Ascending aorta (tissue), 2 donors: ENCODE data around the gene CERS2. TPM values are rescaled to one million over a fixed set of nuclear protein-coding genes. Genes with fewer than 3 reads are reported as not detected.

Experiments
- DNase-seq, 2 donors: peaks; one replicate each; pipeline ENCODE4 v3.0.0-alpha.2; 2019; ENCODE audit warnings: low spot score in 2 of 2
- H3K27ac ChIP-seq, 2 donors: fragments of 200-600 bp; sonication (generic); one replicate each; pipeline ENCODE4 v1.5.1; 2016 to 2017; ENCODE audit warnings: mild to moderate bottlenecking in 1 of 2
- H3K27me3 ChIP-seq: fragments of 200-600 bp; sonication (generic); one replicate; pipeline ENCODE4 v1.5.1; 2017
- H3K36me3 ChIP-seq, 2 donors: fragments of 200-600 bp; sonication (generic); one replicate each; pipeline ENCODE4 v1.5.1; 2016
- H3K4me1 ChIP-seq, 2 donors: fragments of 200-600 bp; sonication (generic); one replicate each; pipeline ENCODE4 v1.5.1; 2016 to 2017; ENCODE audit warnings: mild to moderate bottlenecking in 1 of 2
- H3K4me3 ChIP-seq, 2 donors: fragments of 200-600 bp; sonication (generic); one replicate each; pipeline ENCODE4 v1.5.1; 2016 to 2017; ENCODE audit warnings: mild to moderate bottlenecking in 1 of 2
- H3K9me3 ChIP-seq, 2 donors: fragments of 200-600 bp; sonication (generic); one replicate each; pipeline ENCODE4 v1.5.1; 2016
- intact Hi-C: fragments of 100-400 bp; cut with DNase I; formaldehyde crosslinking; loops from one replicate; pipeline ENCODE4 v1.15.1; 2023
- total RNA-seq: library from RNA; depleted of rRNA; stranded (reverse); fragments of >200 nt; gene quantifications from one replicate; pipeline ENCODE4 v1.1.0, GENCODE V29; 2016
- TF ChIP-seq, protein P1 (sequence below), 3 experiments: fragments of 200-600 bp in 2 of 3; fragments of 450-650 bp in 1 of 3; sonication (generic) in 2 of 3; IDR thresholded peaks; one replicate each; pipeline ENCODE4 v1.5.1; 2016 to 2019; ENCODE audit warnings: antibody characterized with exemption in 3 of 3, mild to moderate bottlenecking in 1 of 3, moderate library complexity in 1 of 3

Gene CERS2
- total RNA-seq, 1 donor from 2014 or later: 114 TPM

DNA sequence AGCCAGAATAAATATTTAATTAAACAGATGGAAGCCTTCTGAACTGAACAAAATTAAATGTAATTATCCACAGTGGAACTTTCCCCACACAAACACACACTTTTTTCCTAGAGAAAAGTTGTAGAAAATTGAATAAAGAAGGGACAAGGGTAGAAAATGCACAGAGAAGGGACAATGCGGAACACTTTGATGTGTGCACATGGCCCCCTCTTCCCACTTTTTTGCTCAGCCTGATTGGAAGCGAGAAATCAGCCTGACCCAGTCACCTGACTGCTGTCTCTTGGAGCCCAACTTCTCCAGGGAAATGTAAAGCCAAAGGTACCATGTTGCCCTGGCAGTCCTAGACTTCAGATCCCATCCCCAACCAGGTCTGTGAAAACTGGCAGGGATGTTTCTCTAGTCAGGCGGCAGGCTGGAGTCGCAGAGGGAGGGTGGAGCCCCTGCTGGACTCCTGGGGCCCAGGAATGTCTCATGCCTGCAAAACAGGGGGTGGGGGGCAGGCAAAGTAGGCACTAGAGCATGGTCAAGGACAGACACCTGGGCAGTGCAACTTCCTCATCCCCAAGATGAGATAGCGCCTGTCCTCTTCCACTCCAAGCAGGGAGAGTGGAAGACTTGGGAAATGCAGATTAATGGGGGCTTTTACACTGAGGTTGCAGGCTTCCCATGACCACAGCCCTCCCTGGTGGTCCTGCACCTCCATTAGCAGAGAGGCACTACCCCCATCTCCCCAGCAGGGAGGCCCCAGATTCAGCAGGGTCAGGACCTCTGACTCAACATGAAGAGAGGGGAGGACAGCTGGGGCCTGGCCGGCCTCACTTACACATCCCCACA lies 2.8 kb downstream of the CERS2 start:
- TF ChIP-seq, protein P1, sequence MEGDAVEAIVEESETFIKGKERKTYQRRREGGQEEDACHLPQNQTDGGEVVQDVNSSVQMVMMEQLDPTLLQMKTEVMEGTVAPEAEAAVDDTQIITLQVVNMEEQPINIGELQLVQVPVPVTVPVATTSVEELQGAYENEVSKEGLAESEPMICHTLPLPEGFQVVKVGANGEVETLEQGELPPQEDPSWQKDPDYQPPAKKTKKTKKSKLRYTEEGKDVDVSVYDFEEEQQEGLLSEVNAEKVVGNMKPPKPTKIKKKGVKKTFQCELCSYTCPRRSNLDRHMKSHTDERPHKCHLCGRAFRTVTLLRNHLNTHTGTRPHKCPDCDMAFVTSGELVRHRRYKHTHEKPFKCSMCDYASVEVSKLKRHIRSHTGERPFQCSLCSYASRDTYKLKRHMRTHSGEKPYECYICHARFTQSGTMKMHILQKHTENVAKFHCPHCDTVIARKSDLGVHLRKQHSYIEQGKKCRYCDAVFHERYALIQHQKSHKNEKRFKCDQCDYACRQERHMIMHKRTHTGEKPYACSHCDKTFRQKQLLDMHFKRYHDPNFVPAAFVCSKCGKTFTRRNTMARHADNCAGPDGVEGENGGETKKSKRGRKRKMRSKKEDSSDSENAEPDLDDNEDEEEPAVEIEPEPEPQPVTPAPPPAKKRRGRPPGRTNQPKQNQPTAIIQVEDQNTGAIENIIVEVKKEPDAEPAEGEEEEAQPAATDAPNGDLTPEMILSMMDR (IDR thresholded peaks at IDR 0.05): no peak
- no peaks in the 10 kb centered on the region for H3K9me3 ChIP-seq
- intact Hi-C loops: loop anchor here (5.0 to 10.0 kb wide), 3 partner anchors 44 to 417 kb away; partner anchors contain the start of genes GOLPH3L and SETDB1
- DNase-seq: no peak
- peak overlapping the region; percentile 79 to 99 for H3K4me3 ChIP-seq
- peaks cover 24% of the 10 kb centered on the region in 2 donors for H3K36me3 ChIP-seq
- H3K27me3 ChIP-seq: no peaks in the 10 kb centered on the region
- peak overlapping the region; percentile 95 to 99 for H3K27ac ChIP-seq
- peaks cover 7 to 43% of the 10 kb centered on the region in 2 donors for H3K4me1 ChIP-seq

DNA sequence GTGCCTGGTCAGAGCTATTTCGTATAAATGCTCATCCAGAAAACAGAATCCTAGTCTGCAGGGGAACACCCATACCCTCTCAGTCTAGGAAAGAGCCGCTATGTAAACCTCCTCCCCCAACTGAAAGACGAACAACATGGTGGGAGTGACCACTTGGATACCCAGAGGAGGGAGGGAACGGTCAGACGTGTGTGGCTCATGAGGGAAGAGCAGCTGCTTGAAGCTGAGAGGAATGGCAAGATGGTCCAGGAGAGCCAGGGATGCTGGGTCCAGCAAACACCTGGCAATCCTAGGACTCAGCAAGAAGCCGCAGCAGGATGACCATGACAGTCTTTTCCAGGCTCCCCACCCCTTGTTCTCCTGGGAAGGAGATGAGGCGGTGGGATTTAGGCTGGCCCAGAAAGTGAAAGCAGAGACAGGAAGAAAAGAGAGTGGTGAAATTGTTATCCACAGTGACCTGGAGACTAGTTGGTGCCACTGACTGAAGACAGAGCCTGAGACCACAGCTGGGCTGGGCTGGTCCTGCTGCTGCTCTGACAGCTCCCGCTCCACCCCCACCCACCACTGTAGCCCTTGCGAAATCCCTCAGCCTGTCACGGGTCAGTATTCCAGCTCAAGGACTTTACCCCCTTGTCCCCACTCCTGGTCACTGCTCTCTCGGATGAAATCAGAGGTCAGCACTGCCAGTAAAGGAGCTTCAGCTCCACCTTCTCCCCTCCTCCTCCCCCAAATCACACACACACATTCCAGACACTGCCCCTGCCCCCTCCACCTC lies 3.6 kb downstream of the CERS2 start:
- peaks cover 32% of the 10 kb centered on the region in 2 donors for H3K36me3 ChIP-seq
- intact Hi-C loops: loop anchor here (5.0 to 10.0 kb wide), 3 partner anchors 44 to 416 kb away; partner anchors contain the start of genes GOLPH3L and SETDB1
- TF ChIP-seq, protein P1 (IDR thresholded peaks at IDR 0.05): no peak
- H3K4me1 ChIP-seq: peaks cover 7 to 37% of the 10 kb centered on the region in 2 donors
- peak in 1 of 2 donors; percentile 88 for DNase-seq
- H3K4me3 ChIP-seq: peak overlapping the region in 1 of 2 donors; percentile 99
- H3K27me3 ChIP-seq: no peaks in the 10 kb centered on the region
- H3K27ac ChIP-seq: peak overlapping the region; percentile 95 to 99
- no peaks in the 10 kb centered on the region for H3K9me3 ChIP-seq

DNA sequence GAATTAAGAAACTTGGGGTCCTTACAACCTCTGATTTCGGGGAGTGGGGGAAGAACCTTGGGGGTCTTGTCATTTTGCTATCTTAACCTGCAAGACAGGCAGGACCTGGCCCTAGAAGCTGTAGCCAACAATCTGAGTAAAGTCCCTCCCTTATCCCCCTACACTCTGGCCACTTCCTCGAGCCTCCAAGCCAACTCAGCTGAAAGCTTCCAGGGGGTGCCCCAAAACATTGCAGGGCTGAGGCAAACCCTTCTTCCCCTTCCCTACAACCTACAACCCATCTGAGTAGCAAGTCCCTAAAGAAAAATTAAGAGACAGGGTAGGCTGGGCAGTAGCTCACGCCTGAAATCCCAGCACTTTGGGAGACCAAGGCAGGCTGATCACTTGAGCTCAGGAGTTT lies 5.0 kb downstream of the CERS2 start:
- H3K9me3 ChIP-seq: no peaks in the 10 kb centered on the region
- H3K4me1 ChIP-seq: peaks cover 7 to 37% of the 10 kb centered on the region in 2 donors
- DNase-seq: no peak
- peaks cover 46% of the 10 kb centered on the region in 2 donors for H3K36me3 ChIP-seq
- H3K27ac ChIP-seq: no peak overlapping the region
- TF ChIP-seq, protein P1 (IDR thresholded peaks at IDR 0.05): no peak
- H3K4me3 ChIP-seq: no peak overlapping the region
- intact Hi-C loops: loop anchor here (5.0 to 10.0 kb wide), 3 partner anchors 42 to 415 kb away; partner anchors contain the start of genes GOLPH3L and SETDB1
- no peaks in the 10 kb centered on the region for H3K27me3 ChIP-seq

DNA sequence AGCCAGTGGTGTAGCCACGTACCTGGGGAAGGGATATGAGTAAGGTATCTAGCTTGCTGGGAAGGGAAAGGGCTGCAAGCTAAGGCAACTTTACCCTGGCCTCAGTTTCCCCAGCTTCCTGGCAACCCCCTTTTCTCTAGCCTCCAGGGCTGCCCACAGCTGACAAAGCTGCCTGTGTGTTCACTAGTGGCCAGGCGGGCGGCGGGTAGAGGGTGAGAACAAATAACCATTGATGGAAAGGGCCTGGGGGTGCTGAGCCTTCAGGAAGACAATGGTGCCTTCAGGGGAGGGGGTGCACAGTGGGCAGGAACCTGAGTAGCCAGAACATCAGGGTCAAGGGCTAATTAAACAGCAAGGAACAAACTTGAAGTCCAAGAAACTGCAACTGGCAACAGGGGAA lies 6.1 kb downstream of the CERS2 start:
- intact Hi-C loops: no loop called here
- Histone ChIP-seq H3K9me3 (no peaks in the 10 kb centered on the region), H3K36me3 (peaks cover 54 to 56% of the 10 kb centered on the region in 2 donors), H3K27ac (no peak overlapping the region), H3K4me1 (peaks cover 7 to 37% of the 10 kb centered on the region in 2 donors), H3K4me3 (no peak overlapping the region), H3K27me3 (no peaks in the 10 kb centered on the region)
- no peak for DNase-seq
- TF ChIP-seq, protein P1 (IDR thresholded peaks at IDR 0.05): no peak

DNA sequence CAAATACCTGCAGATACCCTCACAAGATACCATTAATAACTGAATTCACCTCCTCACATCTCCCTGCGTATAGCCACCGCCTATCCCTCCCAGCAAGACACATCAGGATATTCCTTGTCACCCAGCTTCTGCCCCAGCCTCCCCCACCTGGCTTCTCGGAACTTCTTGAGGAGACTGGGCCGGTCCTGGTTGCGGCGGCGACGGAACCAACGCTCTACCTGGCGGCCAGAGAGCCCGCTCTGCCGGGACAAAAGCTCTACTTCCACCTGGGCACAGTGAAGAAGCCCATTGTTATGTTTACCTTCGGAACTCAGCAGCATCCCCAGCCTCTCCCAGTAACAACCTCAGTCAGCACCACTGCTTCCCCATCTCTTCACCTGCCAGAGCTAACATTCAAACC lies 6.7 kb downstream of the CERS2 start:
- intact Hi-C loops: no loop called here
- no peak for DNase-seq
- no peaks in the 10 kb centered on the region for H3K9me3 ChIP-seq
- TF ChIP-seq, protein P1 (IDR thresholded peaks at IDR 0.05): no peak
- no peak overlapping the region for H3K4me3 ChIP-seq
- peaks cover 4 to 33% of the 10 kb centered on the region in 2 donors for H3K4me1 ChIP-seq
- no peak overlapping the region for H3K27ac ChIP-seq
- H3K36me3 ChIP-seq: peaks cover 58 to 61% of the 10 kb centered on the region in 2 donors
- no peaks in the 10 kb centered on the region for H3K27me3 ChIP-seq
